Measurements from ENCODE around the gene MDK.

DNA sequence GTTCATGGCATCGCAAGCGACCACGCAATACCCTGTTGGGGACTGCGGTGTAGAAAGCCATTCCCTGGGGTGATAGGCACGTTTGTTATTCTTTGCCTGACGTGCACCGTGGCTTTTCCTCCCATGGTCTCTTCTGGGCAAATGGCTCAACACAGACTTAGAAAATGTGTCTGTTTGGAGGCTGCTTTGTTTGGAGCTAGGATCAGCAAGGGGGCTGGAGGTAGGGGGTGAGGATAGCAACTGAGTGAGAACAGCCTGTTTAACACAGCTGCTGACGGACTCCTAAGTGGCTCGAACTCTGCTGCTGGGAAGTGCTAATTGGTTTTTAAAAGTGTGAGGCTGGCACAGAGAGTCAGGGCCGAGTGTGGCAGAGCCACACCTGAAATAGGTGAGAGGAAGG, 26.2 kb downstream of the MDK start:
- TF ChIP-seq POLR2A (IDR thresholded peaks at IDR 0.05) = no peak
- TF ChIP-seq, protein P1, sequence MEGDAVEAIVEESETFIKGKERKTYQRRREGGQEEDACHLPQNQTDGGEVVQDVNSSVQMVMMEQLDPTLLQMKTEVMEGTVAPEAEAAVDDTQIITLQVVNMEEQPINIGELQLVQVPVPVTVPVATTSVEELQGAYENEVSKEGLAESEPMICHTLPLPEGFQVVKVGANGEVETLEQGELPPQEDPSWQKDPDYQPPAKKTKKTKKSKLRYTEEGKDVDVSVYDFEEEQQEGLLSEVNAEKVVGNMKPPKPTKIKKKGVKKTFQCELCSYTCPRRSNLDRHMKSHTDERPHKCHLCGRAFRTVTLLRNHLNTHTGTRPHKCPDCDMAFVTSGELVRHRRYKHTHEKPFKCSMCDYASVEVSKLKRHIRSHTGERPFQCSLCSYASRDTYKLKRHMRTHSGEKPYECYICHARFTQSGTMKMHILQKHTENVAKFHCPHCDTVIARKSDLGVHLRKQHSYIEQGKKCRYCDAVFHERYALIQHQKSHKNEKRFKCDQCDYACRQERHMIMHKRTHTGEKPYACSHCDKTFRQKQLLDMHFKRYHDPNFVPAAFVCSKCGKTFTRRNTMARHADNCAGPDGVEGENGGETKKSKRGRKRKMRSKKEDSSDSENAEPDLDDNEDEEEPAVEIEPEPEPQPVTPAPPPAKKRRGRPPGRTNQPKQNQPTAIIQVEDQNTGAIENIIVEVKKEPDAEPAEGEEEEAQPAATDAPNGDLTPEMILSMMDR (IDR thresholded peaks at IDR 0.05) = no peak
